ENCODE measurements around the gene C5orf63. TPM values are rescaled to one million over a fixed set of nuclear protein-coding genes. Genes with fewer than 3 reads are reported as not detected.
"Not testable (repeated sequence)": the region's sequence is repeated elsewhere in the genome, so short reads cannot be mapped to it uniquely, and the experiment has no call there.

Gene C5orf63
- 4.0 and 6.3 TPM in 2 replicates for total RNA-seq (ENCODE audit: low replicate concordance)

- peak within 1 kb of the TSS; percentile 68 for H3K4me3 ChIP-seq (ENCODE audit: low read depth, low read length)
- DNase-seq (ENCODE audit: low read depth), result peak; percentile 30
- TF ChIP-seq CTCF (IDR thresholded peaks at IDR 0.05; ENCODE audit: insufficient read depth, low read length), result peak; percentile 25
Measured at GRCh38 chr5:127072861-127073846, at the start of gene C5orf63. TSS of gene C5orf63 (minus strand) at chr5:127073502. CDS start at chr5:127058995, 14,507 bp downstream.

GRCh38 chr5:127112347-127112864 is 39.1 kb upstream of the C5orf63 start:
- H3K4me3 ChIP-seq (ENCODE audit: low read depth, low read length), result no peak overlapping the region
- DNase-seq (ENCODE audit: low read depth), result peak; percentile 10
- no peak for TF ChIP-seq CTCF (IDR thresholded peaks at IDR 0.05; ENCODE audit: insufficient read depth, low read length)

- no peak overlapping the region for H3K4me3 ChIP-seq (ENCODE audit: low read depth, low read length)
- DNase-seq (ENCODE audit: low read depth), result no peak
- no peak for TF ChIP-seq CTCF (IDR thresholded peaks at IDR 0.05; ENCODE audit: insufficient read depth, low read length)
Measured at GRCh38 chr5:127111112-127111511, 37.8 kb upstream of the C5orf63 start.

- not testable (repeated sequence) for DNase-seq (ENCODE audit: low read depth); H3K4me3 ChIP-seq (ENCODE audit: low read depth, low read length)
Measured at GRCh38 chr5:127108624-127109260, 35.4 kb upstream of the C5orf63 start.

GRCh38 chr5:127101935-127102334 is 28.6 kb upstream of the C5orf63 start:
- DNase-seq (ENCODE audit: low read depth), result no peak
- no peak for TF ChIP-seq CTCF (IDR thresholded peaks at IDR 0.05; ENCODE audit: insufficient read depth, low read length)

GRCh38 chr5:127101533-127101932 is 28.2 kb upstream of the C5orf63 start:
- DNase-seq (ENCODE audit: low read depth), result no peak
- TF ChIP-seq CTCF (IDR thresholded peaks at IDR 0.05; ENCODE audit: insufficient read depth, low read length), result no peak

More at GRCh38 chr5:127101935-127102334, 28.6 kb upstream of the C5orf63 start:
- no peak overlapping the region for H3K4me3 ChIP-seq (ENCODE audit: low read depth, low read length)

GRCh38 chr5:127098241-127098640 is 24.9 kb upstream of the C5orf63 start:
- TF ChIP-seq CTCF (IDR thresholded peaks at IDR 0.05; ENCODE audit: insufficient read depth, low read length), result no peak
- H3K4me3 ChIP-seq (ENCODE audit: low read depth, low read length), result no peak overlapping the region
- no peak for DNase-seq (ENCODE audit: low read depth)

More at GRCh38 chr5:127101533-127101932, 28.2 kb upstream of the C5orf63 start:
- H3K4me3 ChIP-seq (ENCODE audit: low read depth, low read length), result no peak overlapping the region

Measured in fibroblast of the aortic adventitia (primary cell).